K562 (cell line): ENCODE measurements around the gene P2RX3. TPM values are rescaled to one million over a fixed set of nuclear protein-coding genes. Genes with fewer than 3 reads are reported as not detected.
A peak's percentile ranks its signal among the peaks of the same experiment; 100 is the strongest.

Source experiments
- CXXC5 ChIP-seq: fragments of 250-450 bp; sonication (Bioruptor Pico); IDR thresholded peaks from 2 replicates; pipeline ENCODE4 v1.8.0; 2022; ENCODE audit warnings: inconsistent platforms, mild to moderate bottlenecking, moderate library complexity
- DMBX1 ChIP-seq: fragments of 250-450 bp; sonication (Bioruptor Pico); IDR thresholded peaks from 2 replicates; pipeline ENCODE4 v1.8.0; 2022; ENCODE audit warnings: inconsistent platforms, mild to moderate bottlenecking, moderate library complexity, borderline replicate concordance
- HMGN3 ChIP-seq: IDR thresholded peaks from 2 replicates; pipeline ENCODE4 v1.6.1; 2011; ENCODE audit warnings: borderline replicate concordance, low read depth, mild to moderate bottlenecking, mixed read lengths, low read length; ENCODE audit not compliant: insufficient read length; ENCODE audit errors: extremely low read depth
- MAFK ChIP-seq: IDR thresholded peaks from 2 replicates; pipeline ENCODE4 v1.6.1; 2011; ENCODE audit warnings: low read length, improper control_type of control experiment
- MTA2 ChIP-seq: fragments of 450-650 bp; IDR thresholded peaks from 2 replicates; pipeline ENCODE4 v1.6.1; 2016; ENCODE audit warnings: low read depth
- PURB ChIP-seq: sonication (generic); formaldehyde crosslinking; IDR thresholded peaks from 2 replicates; pipeline ENCODE4 v1.9.0; 2021; ENCODE audit warnings: low read depth, mild to moderate bottlenecking, missing genetic modification reagents
- REST ChIP-seq, 2 experiments: fragments of 450-650 bp; formaldehyde crosslinking in 1 of 2; IDR thresholded peaks; 2 replicates each; pipeline versions ENCODE4 v1.4.0 to v1.6.1; 2014 to 2020; ENCODE audit warnings: mild to moderate bottlenecking in 2 of 2, borderline replicate concordance in 1 of 2, low read depth in 1 of 2
- SMARCB1 ChIP-seq: IDR thresholded peaks from 2 replicates; pipeline ENCODE4 v1.6.1; 2011; ENCODE audit warnings: improper control_type of control experiment, low read depth; ENCODE audit not compliant: insufficient read length
- ZNF57 ChIP-seq: fragments of 450-650 bp; formaldehyde crosslinking; IDR thresholded peaks from 2 replicates; pipeline ENCODE4 v1.4.0; 2020; ENCODE audit warnings: mild to moderate bottlenecking, moderate library complexity
- ZNF740 ChIP-seq, 3 experiments: fragments of 200-800 bp in 1 of 3; sonication (Bioruptor generic) in 1 of 3; sonication (generic) in 1 of 3; formaldehyde crosslinking in 1 of 3; IDR thresholded peaks; 2 replicates each; pipeline versions ENCODE4 v1.6.1 to v1.8.0; 2016 to 2022; ENCODE audit warnings: mild to moderate bottlenecking in 2 of 3, missing compliant biosample characterization in 2 of 3, missing genetic modification characterization in 2 of 3, missing genetic modification reagents in 1 of 3
- polyA plus RNA-seq, 8 experiments: library from polyadenylated mRNA; depleted of rRNA in 4 of 8; stranded (reverse) in 5 of 8; unstranded in 3 of 8; fragments of >200 nt; fragmentation: Nextera tagmentation in 2 of 8; fragmentation: Illumina TruSeq in 1 of 8; extraction: Ambion mirVana in 2 of 8; extraction: Trizol in 1 of 8; gene quantifications; 2 replicates each; pipeline versions ENCODE4 v1.2.1 to v1.2.3, GENCODE V29; 2011 to 2014; ENCODE audit warnings: inconsistent platforms in 1 of 8, missing spikeins in 1 of 8
- total RNA-seq, 7 experiments: library from RNA; depleted of rRNA in 6 of 7; stranded (reverse); fragments of >200 nt in 6 of 7; fragmentation: Illumina TruSeq in 2 of 7; extraction: Trizol in 2 of 7; gene quantifications; 2 replicates each; pipeline versions ENCODE4 v1.2.1 to v1.2.3, GENCODE V29; 2011 to 2021; ENCODE audit warnings: low replicate concordance in 1 of 7
- TF ChIP-seq, protein P1 (sequence below): sonication (generic); formaldehyde crosslinking; IDR thresholded peaks from 2 replicates; pipeline ENCODE4 v1.8.0; 2022; ENCODE audit warnings: missing genetic modification reagents, mild to moderate bottlenecking, borderline replicate concordance
- TF ChIP-seq, protein P2 (sequence below): IDR thresholded peaks from 2 replicates; pipeline ENCODE4 v1.6.1; 2016; ENCODE audit warnings: missing genetic modification characterization, missing compliant biosample characterization

Gene P2RX3
- total and polyA plus RNA-seq, 9 of the 15 experiments (the other 6 are each of a cell fraction or from before 2014, with no cell fraction given): not detected

GRCh38 chr11:57402188-57403002 lies 64.2 kb downstream of the P2RX3 start (continued):
- TF ChIP-seq ZNF740 (CRISPR knock-in tag; IDR thresholded peaks at IDR 0.05) (peak; percentile 59; the same call in 1 of the 2 replicates), ZNF740 (tag; IDR thresholded peaks at IDR 0.05) (no peak), SMARCB1 (peak; percentile 26), ZNF57 (CRISPR knock-in tag) (no peak), PURB (no peak), DMBX1 (CRISPR knock-in tag) (peak; percentile 67; the same call in 1 of the 2 replicates), REST (IDR thresholded peaks at IDR 0.05; ENCODE audit: borderline replicate concordance) (peak; percentile 59), REST (CRISPR knock-in tag; IDR thresholded peaks at IDR 0.05; ENCODE audit: low read depth) (no peak), MAFK (no peak), CXXC5 (CRISPR knock-in tag) (peak; percentile 59), HMGN3 (peak; percentile 31), MTA2 (peak; percentile 82)
- TF ChIP-seq, protein P1, sequence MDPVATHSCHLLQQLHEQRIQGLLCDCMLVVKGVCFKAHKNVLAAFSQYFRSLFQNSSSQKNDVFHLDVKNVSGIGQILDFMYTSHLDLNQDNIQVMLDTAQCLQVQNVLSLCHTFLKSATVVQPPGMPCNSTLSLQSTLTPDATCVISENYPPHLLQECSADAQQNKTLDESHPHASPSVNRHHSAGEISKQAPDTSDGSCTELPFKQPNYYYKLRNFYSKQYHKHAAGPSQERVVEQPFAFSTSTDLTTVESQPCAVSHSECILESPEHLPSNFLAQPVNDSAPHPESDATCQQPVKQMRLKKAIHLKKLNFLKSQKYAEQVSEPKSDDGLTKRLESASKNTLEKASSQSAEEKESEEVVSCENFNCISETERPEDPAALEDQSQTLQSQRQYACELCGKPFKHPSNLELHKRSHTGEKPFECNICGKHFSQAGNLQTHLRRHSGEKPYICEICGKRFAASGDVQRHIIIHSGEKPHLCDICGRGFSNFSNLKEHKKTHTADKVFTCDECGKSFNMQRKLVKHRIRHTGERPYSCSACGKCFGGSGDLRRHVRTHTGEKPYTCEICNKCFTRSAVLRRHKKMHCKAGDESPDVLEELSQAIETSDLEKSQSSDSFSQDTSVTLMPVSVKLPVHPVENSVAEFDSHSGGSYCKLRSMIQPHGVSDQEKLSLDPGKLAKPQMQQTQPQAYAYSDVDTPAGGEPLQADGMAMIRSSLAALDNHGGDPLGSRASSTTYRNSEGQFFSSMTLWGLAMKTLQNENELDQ: no peak
- TF ChIP-seq, protein P2, sequence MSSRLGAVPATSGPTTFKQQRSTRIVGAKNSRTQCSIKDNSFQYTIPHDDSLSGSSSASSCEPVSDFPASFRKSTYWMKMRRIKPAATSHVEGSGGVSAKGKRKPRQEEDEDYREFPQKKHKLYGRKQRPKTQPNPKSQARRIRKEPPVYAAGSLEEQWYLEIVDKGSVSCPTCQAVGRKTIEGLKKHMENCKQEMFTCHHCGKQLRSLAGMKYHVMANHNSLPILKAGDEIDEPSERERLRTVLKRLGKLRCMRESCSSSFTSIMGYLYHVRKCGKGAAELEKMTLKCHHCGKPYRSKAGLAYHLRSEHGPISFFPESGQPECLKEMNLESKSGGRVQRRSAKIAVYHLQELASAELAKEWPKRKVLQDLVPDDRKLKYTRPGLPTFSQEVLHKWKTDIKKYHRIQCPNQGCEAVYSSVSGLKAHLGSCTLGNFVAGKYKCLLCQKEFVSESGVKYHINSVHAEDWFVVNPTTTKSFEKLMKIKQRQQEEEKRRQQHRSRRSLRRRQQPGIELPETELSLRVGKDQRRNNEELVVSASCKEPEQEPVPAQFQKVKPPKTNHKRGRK (tag): no peak
